Mesenchymal stem cell (in vitro differentiated cells and primary cell): ENCODE data around the gene NPLOC4.

Source experiments
- DNase-seq: peaks from one replicate; pipeline ENCODE4 v3.0.0-alpha.2; 2013
- H2AFZ ChIP-seq: one replicate; pipeline ENCODE4 v1.6.1; 2013; ENCODE audit warnings: low read depth, mild to moderate bottlenecking, control low read depth, inconsistent platforms, low read length, moderate library complexity
- H2AK5ac ChIP-seq: 2 replicates; pipeline ENCODE4 v1.6.1; 2013; ENCODE audit warnings: low read length, moderate library complexity, mild to moderate bottlenecking, inconsistent platforms; ENCODE audit not compliant: severe bottlenecking
- H2BK120ac ChIP-seq: one replicate; pipeline ENCODE4 v1.6.1; 2013; ENCODE audit warnings: low read depth, mild to moderate bottlenecking, inconsistent platforms, low read length, moderate library complexity
- H2BK12ac ChIP-seq, 2 experiments: one replicate each; pipeline ENCODE4 v1.6.1; 2013; ENCODE audit warnings: inconsistent platforms in 2 of 2, low read length in 2 of 2, mild to moderate bottlenecking in 2 of 2, moderate library complexity in 2 of 2, control low read depth in 1 of 2
- H2BK15ac ChIP-seq: one replicate; pipeline ENCODE4 v1.6.1; 2013; ENCODE audit warnings: mild to moderate bottlenecking, low read depth, inconsistent platforms; ENCODE audit not compliant: poor library complexity, severe bottlenecking
- H2BK5ac ChIP-seq: 2 replicates; pipeline ENCODE4 v1.6.1; 2013; ENCODE audit warnings: low read depth, mild to moderate bottlenecking, low read length, control low read depth, inconsistent platforms; ENCODE audit not compliant: poor library complexity, severe bottlenecking
- H3K14ac ChIP-seq, 2 experiments: one replicate each; pipeline ENCODE4 v1.6.1; 2013; ENCODE audit warnings: inconsistent platforms in 2 of 2, low read length in 2 of 2, control low read depth in 1 of 2, mild to moderate bottlenecking in 1 of 2, moderate library complexity in 1 of 2
- H3K18ac ChIP-seq, 2 experiments: one replicate each; pipeline ENCODE4 v1.6.1; 2013; ENCODE audit warnings: inconsistent platforms in 2 of 2, low read length in 2 of 2, control low read depth in 1 of 2, low read depth in 1 of 2, mild to moderate bottlenecking in 1 of 2
- H3K23ac ChIP-seq, 2 experiments: one replicate each; pipeline ENCODE4 v1.6.1; 2013; ENCODE audit warnings: inconsistent platforms in 2 of 2, low read length in 2 of 2, mild to moderate bottlenecking in 2 of 2, moderate library complexity in 2 of 2, control low read depth in 1 of 2
- H3K27ac ChIP-seq: 2 replicates; pipeline ENCODE4 v1.5.1; 2013; ENCODE audit warnings: mild to moderate bottlenecking, moderate library complexity, low read length, control low read depth, inconsistent platforms; ENCODE audit not compliant: poor library complexity, severe bottlenecking
- H3K27me3 ChIP-seq, 2 experiments: 2 replicates each; pipeline versions ENCODE4 v1.6.1 to v1.7.0; 2013; ENCODE audit warnings: low read length in 2 of 2, mild to moderate bottlenecking in 2 of 2, moderate library complexity in 2 of 2, control low read depth in 1 of 2, inconsistent platforms in 1 of 2; ENCODE audit not compliant: control insufficient read depth in 1 of 2, insufficient read depth in 1 of 2
- H3K36me3 ChIP-seq, 2 experiments: 2 replicates each; pipeline versions ENCODE4 v1.6.1 to v1.7.0; 2013; ENCODE audit warnings: low read length in 2 of 2, control low read depth in 1 of 2, inconsistent platforms in 1 of 2, low read depth in 1 of 2, mild to moderate bottlenecking in 1 of 2; ENCODE audit not compliant: insufficient read depth in 2 of 2, control insufficient read depth in 1 of 2
- H3K4ac ChIP-seq, 2 experiments: one replicate each; pipeline ENCODE4 v1.6.1; 2013; ENCODE audit warnings: inconsistent platforms in 2 of 2, low read length in 2 of 2, mild to moderate bottlenecking in 2 of 2, moderate library complexity in 2 of 2, control low read depth in 1 of 2, low read depth in 1 of 2
- H3K4me1 ChIP-seq: 2 replicates; pipeline ENCODE4 v1.6.1; 2013; ENCODE audit warnings: low read depth, low read length, control low read depth; ENCODE audit not compliant: control insufficient read depth, insufficient read depth
- H3K4me2 ChIP-seq: 2 replicates; pipeline ENCODE4 v1.6.1; 2013; ENCODE audit warnings: low read length, mild to moderate bottlenecking, inconsistent platforms; ENCODE audit not compliant: poor library complexity, severe bottlenecking
- H3K4me3 ChIP-seq, 2 experiments: 2 replicates each; pipeline versions ENCODE4 v1.5.1 to v1.7.0; 2013; ENCODE audit warnings: low read length in 2 of 2, mild to moderate bottlenecking in 2 of 2, control low read depth in 1 of 2, low read depth in 1 of 2; ENCODE audit not compliant: insufficient read depth in 1 of 2
- H3K79me1 ChIP-seq: replicated peaks from 2 replicates; pipeline ENCODE4 v1.6.1; 2013; ENCODE audit warnings: mild to moderate bottlenecking, control low read depth, low read length, inconsistent platforms; ENCODE audit not compliant: poor library complexity, severe bottlenecking
- H3K9ac ChIP-seq: 2 replicates; pipeline ENCODE4 v1.7.0; 2013; ENCODE audit warnings: mild to moderate bottlenecking, low read length, moderate library complexity
- H3K9me3 ChIP-seq: 2 replicates; pipeline ENCODE4 v1.7.0; 2013; ENCODE audit warnings: mild to moderate bottlenecking, low read length; ENCODE audit not compliant: control insufficient read depth
- H4K8ac ChIP-seq: one replicate; pipeline ENCODE4 v1.6.1; 2013; ENCODE audit warnings: inconsistent platforms, mild to moderate bottlenecking, low read length, moderate library complexity
- H4K91ac ChIP-seq: one replicate; pipeline ENCODE4 v1.6.1; 2013; ENCODE audit warnings: mild to moderate bottlenecking, low read length, inconsistent platforms
- WGBS: methylation state at CpG from one replicate; pipeline ENCODE4 v1.1.7; 2013; ENCODE audit warnings: mixed read lengths; 5-methylcytosine and 5-hydroxymethylcytosine counted together

NPLOC4 gene

GRCh38 chr17:81593105-81593871, 43.6 kb downstream of the NPLOC4 start:
- peaks cover 75 to 81% of the 10 kb centered on the region in 2 experiments for H3K36me3 ChIP-seq
- 99% methylated on average over 10 of the region's 11 CpGs for WGBS
- H3K4ac ChIP-seq, result no peak overlapping the region
- no peak for DNase-seq
- no peak overlapping the region for H3K9ac ChIP-seq
- no peaks in the 10 kb centered on the region for H3K27me3 ChIP-seq
- H3K27ac ChIP-seq, result no peak overlapping the region
- peaks cover 50% of the 10 kb centered on the region for H3K79me1 ChIP-seq
- H2BK120ac ChIP-seq, result no peak overlapping the region
- H4K91ac ChIP-seq, result no peak overlapping the region
- H3K18ac ChIP-seq, result no peak overlapping the region
- H3K14ac ChIP-seq, result no peak overlapping the region
- no peak overlapping the region for H3K23ac ChIP-seq
- H3K4me1 ChIP-seq, result peaks cover 3% of the 10 kb centered on the region
- peak overlapping the region; percentile 7 for H2AK5ac ChIP-seq
- H3K4me2 ChIP-seq, result no peak overlapping the region
- no peak overlapping the region for H4K8ac ChIP-seq
- no peaks in the 10 kb centered on the region for H3K9me3 ChIP-seq
- H2AFZ ChIP-seq, result no peak overlapping the region
- H2BK15ac ChIP-seq, result no peak overlapping the region
- no peak overlapping the region for H2BK12ac ChIP-seq
- no peak overlapping the region for H3K4me3 ChIP-seq
- H2BK5ac ChIP-seq, result no peak overlapping the region

DNA sequence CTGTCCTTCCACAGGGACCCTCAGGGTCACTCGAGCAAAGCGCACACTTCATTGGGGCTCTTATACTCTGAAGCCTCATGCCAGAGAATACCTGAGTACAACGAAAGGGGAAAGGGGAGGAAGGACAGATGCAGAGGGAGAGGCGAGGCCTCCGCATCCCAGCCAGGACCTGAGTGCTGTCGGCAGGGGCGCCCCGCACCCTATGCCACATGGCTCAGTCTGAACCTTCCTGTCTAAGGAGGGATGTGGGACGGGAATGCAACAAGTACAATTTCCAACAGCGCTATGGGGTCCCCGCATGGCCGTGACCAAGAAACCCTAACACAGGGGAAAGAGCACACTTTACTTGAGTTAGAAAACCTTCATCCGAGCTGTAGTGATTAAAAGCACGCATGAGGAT, 44.9 kb downstream of the NPLOC4 start:
- WGBS, result 97% methylated on average over 14 of the region's 14 CpGs
- no peaks in the 10 kb centered on the region for H3K27me3 ChIP-seq
- H3K4me2 ChIP-seq, result no peak overlapping the region
- H2BK12ac ChIP-seq, result no peak overlapping the region
- H3K4me1 ChIP-seq, result peaks cover 3% of the 10 kb centered on the region
- H3K79me1 ChIP-seq, result peaks cover 46% of the 10 kb centered on the region
- no peak overlapping the region for H4K91ac ChIP-seq
- H2AFZ ChIP-seq, result no peak overlapping the region
- H3K23ac ChIP-seq, result no peak overlapping the region
- no peak overlapping the region for H4K8ac ChIP-seq
- no peak overlapping the region for H2BK120ac ChIP-seq
- no peak for DNase-seq
- no peak overlapping the region for H3K27ac ChIP-seq
- no peak overlapping the region for H3K4ac ChIP-seq
- no peak overlapping the region for H2AK5ac ChIP-seq
- no peak overlapping the region for H3K4me3 ChIP-seq
- no peak overlapping the region for H3K14ac ChIP-seq
- no peak overlapping the region for H3K18ac ChIP-seq
- H2BK5ac ChIP-seq, result no peak overlapping the region
- H2BK15ac ChIP-seq, result no peak overlapping the region
- H3K9ac ChIP-seq, result no peak overlapping the region
- peaks cover 74 to 83% of the 10 kb centered on the region in 2 experiments for H3K36me3 ChIP-seq
- no peaks in the 10 kb centered on the region for H3K9me3 ChIP-seq

DNA sequence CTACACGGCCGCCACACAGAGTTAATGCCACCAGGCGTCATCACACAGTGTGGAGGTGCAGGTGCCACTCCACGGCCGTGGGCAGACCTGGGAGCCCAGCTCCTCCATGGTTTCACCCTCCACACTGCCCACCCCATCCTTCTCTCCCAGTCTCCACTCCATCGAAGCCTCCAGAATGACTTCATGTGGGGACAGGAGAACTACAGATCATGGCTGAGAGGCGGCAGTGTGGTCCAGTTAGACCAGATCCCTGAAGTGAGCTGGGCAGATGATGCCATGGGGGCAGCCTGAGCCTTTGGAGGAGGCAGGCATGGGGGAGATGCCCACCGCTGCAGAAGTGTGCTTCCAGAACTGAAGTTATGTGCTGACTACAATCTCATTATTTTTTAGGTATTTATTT, 46.8 kb downstream of the NPLOC4 start:
- Histone ChIP-seq H3K9ac (no peak overlapping the region), H3K4ac (no peak overlapping the region), H3K9me3 (no peaks in the 10 kb centered on the region), H3K27ac (no peak overlapping the region), H3K4me1 (peaks cover 7% of the 10 kb centered on the region), H3K23ac (no peak overlapping the region), H3K4me3 (no peak overlapping the region), H3K36me3 (peaks cover 76 to 88% of the 10 kb centered on the region in 2 experiments), H2BK12ac (no peak overlapping the region), H4K8ac (no peak overlapping the region), H3K4me2 (no peak overlapping the region), H2BK5ac (no peak overlapping the region), H3K27me3 (no peaks in the 10 kb centered on the region), H3K14ac (no peak overlapping the region), H3K18ac (no peak overlapping the region), H2BK15ac (no peak overlapping the region), H2AK5ac (no peak overlapping the region), H4K91ac (no peak overlapping the region), H2AFZ (no peak overlapping the region), H2BK120ac (no peak overlapping the region), H3K79me1 (peaks cover 45% of the 10 kb centered on the region)
- no peak for DNase-seq
- WGBS, result 98% methylated on average over 6 of the region's 8 CpGs

DNA sequence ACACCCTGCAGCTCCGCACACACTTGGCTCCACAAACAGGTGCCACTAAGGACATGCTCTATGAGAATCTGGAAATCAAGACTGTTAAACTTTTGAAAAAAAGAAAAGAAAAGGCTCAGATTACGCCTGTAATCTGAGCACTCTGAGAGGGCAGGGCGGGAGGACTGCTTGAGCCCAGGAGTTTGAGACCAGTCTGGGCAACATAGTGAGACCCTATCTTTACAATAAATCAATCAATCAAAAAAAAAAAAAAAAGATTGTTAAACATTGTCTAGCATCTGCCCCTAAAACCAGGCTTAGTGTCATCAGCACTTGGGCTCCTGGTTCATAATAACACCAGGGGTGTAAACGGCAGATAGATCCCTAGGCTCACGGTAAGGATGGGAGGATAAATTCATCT, 47.3 kb downstream of the NPLOC4 start:
- H2AK5ac ChIP-seq, result no peak overlapping the region
- H2AFZ ChIP-seq, result no peak overlapping the region
- no peak for DNase-seq
- no peak overlapping the region for H3K18ac ChIP-seq
- H3K23ac ChIP-seq, result no peak overlapping the region
- no peak overlapping the region for H3K14ac ChIP-seq
- no peak overlapping the region for H3K4me3 ChIP-seq
- H2BK15ac ChIP-seq, result no peak overlapping the region
- H3K9ac ChIP-seq, result no peak overlapping the region
- WGBS, result 93% methylated on average over 4 of the region's 5 CpGs
- H2BK5ac ChIP-seq, result no peak overlapping the region
- H3K27me3 ChIP-seq, result no peaks in the 10 kb centered on the region
- H3K36me3 ChIP-seq, result peaks cover 74 to 90% of the 10 kb centered on the region in 2 experiments
- no peak overlapping the region for H4K91ac ChIP-seq
- no peak overlapping the region for H2BK120ac ChIP-seq
- H3K27ac ChIP-seq, result no peak overlapping the region
- H3K79me1 ChIP-seq, result peaks cover 43% of the 10 kb centered on the region
- H3K4ac ChIP-seq, result no peak overlapping the region
- H3K9me3 ChIP-seq, result no peaks in the 10 kb centered on the region
- no peak overlapping the region for H4K8ac ChIP-seq
- peaks cover 6% of the 10 kb centered on the region for H3K4me1 ChIP-seq
- no peak overlapping the region for H2BK12ac ChIP-seq
- no peak overlapping the region for H3K4me2 ChIP-seq
